Hepatocyte (in vitro differentiated cells): ENCODE data around the gene TAAR2. TPM values are rescaled to one million over a fixed set of nuclear protein-coding genes. Genes with fewer than 3 reads are reported as not detected.
"Not testable (repeated sequence)": the region's sequence is repeated elsewhere in the genome, so short reads cannot be mapped to it uniquely, and the experiment has no call there.

Source experiments
- DNase-seq: peaks from one replicate; pipeline ENCODE4 v3.0.0-alpha.2; 2016; ENCODE audit warnings: low spot score
- H2AFZ ChIP-seq: fragments of 200-600 bp; sonication (generic); 2 replicates; pipeline ENCODE4 v1.6.0; 2016; ENCODE audit warnings: antibody characterized with exemption, mild to moderate bottlenecking
- H3K27ac ChIP-seq: fragments of 200-600 bp; sonication (generic); 2 replicates; pipeline ENCODE4 v1.5.1; 2016; ENCODE audit warnings: mild to moderate bottlenecking
- H3K27me3 ChIP-seq: fragments of 200-600 bp; sonication (generic); 2 replicates; pipeline ENCODE4 v1.6.1; 2016
- H3K36me3 ChIP-seq: fragments of 200-600 bp; sonication (generic); replicated peaks from 2 replicates; pipeline ENCODE4 v1.5.1; 2016; ENCODE audit warnings: low read depth; ENCODE audit not compliant: insufficient read depth
- H3K4me1 ChIP-seq: fragments of 200-600 bp; sonication (generic); 2 replicates; pipeline ENCODE4 v1.5.1; 2016; ENCODE audit warnings: mild to moderate bottlenecking, moderate library complexity; ENCODE audit not compliant: insufficient read depth
- H3K4me2 ChIP-seq: fragments of 200-600 bp; sonication (generic); 2 replicates; pipeline ENCODE4 v1.6.0; 2016
- H3K4me3 ChIP-seq: fragments of 200-600 bp; sonication (generic); 2 replicates; pipeline ENCODE4 v1.5.1; 2016; ENCODE audit warnings: mild to moderate bottlenecking
- H3K79me2 ChIP-seq: fragments of 200-600 bp; sonication (generic); 2 replicates; pipeline ENCODE4 v1.6.0; 2017; ENCODE audit warnings: mild to moderate bottlenecking
- H3K9me2 ChIP-seq: fragments of 200-600 bp; sonication (generic); replicated peaks from 2 replicates; pipeline ENCODE4 v1.6.0; 2017; ENCODE audit warnings: mild to moderate bottlenecking; ENCODE audit not compliant: insufficient read depth
- H3K9me3 ChIP-seq: fragments of 200-600 bp; sonication (generic); 2 replicates; pipeline ENCODE4 v1.5.1; 2016; ENCODE audit warnings: low read depth, mild to moderate bottlenecking
- H4K20me1 ChIP-seq: fragments of 200-600 bp; sonication (generic); 2 replicates; pipeline ENCODE4 v1.6.0; 2016; ENCODE audit warnings: mild to moderate bottlenecking; ENCODE audit not compliant: insufficient read depth, poor library complexity, severe bottlenecking
- EZH2 ChIP-seq: fragments of 200-600 bp; sonication (generic); IDR thresholded peaks from 2 replicates; pipeline ENCODE4 v1.6.1; 2016; ENCODE audit warnings: antibody characterized with exemption, mild to moderate bottlenecking, borderline replicate concordance
- EZH2phosphoT487 ChIP-seq: fragments of 200-600 bp; sonication (generic); IDR thresholded peaks from one replicate; pipeline ENCODE4 v1.6.1; 2018; ENCODE audit warnings: antibody characterized with exemption, mild to moderate bottlenecking, low read depth, moderate library complexity; ENCODE audit not compliant: unreplicated experiment, severe bottlenecking
- WGBS: methylation state at CpG from one replicate; pipeline ENCODE4 v1.1.6; 2016; ENCODE audit warnings: low lambda C conversion rate; ENCODE audit errors: missing lambda C conversion rate; 5-methylcytosine and 5-hydroxymethylcytosine counted together
- polyA plus RNA-seq: library from polyadenylated mRNA; unstranded; fragments of >200 nt; fragmentation: Nextera tagmentation; extraction: Ambion mirVana; gene quantifications from 2 replicates; pipeline ENCODE4 v1.2.1, GENCODE V29; 2016
- total RNA-seq: library from RNA; depleted of rRNA; stranded (reverse); fragments of >200 nt; gene quantifications from 2 replicates; pipeline ENCODE4 v1.2.3, GENCODE V29; 2014
- TF ChIP-seq, protein P1 (sequence below): fragments of 200-600 bp; sonication (generic); IDR thresholded peaks from 2 replicates; pipeline ENCODE4 v1.5.1; 2016; ENCODE audit warnings: antibody characterized with exemption, mild to moderate bottlenecking; ENCODE audit not compliant: poor library complexity

TAAR2 gene
- total and polyA plus RNA-seq, 2 experiments from 2014 or later: not detected

DNA sequence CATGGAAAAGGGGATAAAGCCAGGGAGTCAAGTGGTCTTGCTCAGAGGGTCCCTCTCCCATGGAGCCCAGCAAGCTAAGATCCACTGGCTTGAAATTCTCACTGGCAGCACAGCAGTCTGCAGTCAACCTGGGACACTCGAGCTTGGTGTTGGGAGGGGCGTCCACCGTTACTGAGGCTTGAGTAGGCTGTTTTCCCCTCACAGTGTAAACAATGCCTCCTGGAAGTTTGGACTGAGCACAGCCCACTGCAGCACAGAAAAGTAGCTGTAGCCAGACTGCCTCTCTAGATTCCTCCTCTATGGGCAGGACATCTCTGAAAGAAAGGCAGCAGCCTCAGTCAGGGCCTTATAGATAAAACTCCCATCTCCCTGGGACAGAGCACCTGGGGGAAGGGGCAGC, 11.2 kb upstream of the TAAR2 start:
- H2AFZ ChIP-seq, H3K27me3 ChIP-seq, H3K27ac ChIP-seq, H3K9me3 ChIP-seq, DNase-seq, H3K36me3 ChIP-seq, H3K4me3 ChIP-seq, H3K4me2 ChIP-seq, H3K4me1 ChIP-seq, H4K20me1 ChIP-seq, H3K9me2 ChIP-seq, H3K79me2 ChIP-seq: not testable (repeated sequence)
- WGBS: 31% methylated on average over 3 of the region's 3 CpGs

- no peak for DNase-seq
- TF ChIP-seq EZH2phosphoT487 (no peak), EZH2 (no peak)
- TF ChIP-seq, protein P1, sequence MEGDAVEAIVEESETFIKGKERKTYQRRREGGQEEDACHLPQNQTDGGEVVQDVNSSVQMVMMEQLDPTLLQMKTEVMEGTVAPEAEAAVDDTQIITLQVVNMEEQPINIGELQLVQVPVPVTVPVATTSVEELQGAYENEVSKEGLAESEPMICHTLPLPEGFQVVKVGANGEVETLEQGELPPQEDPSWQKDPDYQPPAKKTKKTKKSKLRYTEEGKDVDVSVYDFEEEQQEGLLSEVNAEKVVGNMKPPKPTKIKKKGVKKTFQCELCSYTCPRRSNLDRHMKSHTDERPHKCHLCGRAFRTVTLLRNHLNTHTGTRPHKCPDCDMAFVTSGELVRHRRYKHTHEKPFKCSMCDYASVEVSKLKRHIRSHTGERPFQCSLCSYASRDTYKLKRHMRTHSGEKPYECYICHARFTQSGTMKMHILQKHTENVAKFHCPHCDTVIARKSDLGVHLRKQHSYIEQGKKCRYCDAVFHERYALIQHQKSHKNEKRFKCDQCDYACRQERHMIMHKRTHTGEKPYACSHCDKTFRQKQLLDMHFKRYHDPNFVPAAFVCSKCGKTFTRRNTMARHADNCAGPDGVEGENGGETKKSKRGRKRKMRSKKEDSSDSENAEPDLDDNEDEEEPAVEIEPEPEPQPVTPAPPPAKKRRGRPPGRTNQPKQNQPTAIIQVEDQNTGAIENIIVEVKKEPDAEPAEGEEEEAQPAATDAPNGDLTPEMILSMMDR: no peak
- Histone ChIP-seq H3K9me2 (no peaks in the 10 kb centered on the region), H4K20me1 (no peaks in the 10 kb centered on the region), H3K4me3 (no peak overlapping the region), H3K27me3 (no peaks in the 10 kb centered on the region), H3K9me3 (no peaks in the 10 kb centered on the region), H3K4me1 (peaks cover 2% of the 10 kb centered on the region), H3K27ac (no peak overlapping the region), H3K36me3 (no peaks in the 10 kb centered on the region), H2AFZ (no peak overlapping the region), H3K79me2 (no peaks in the 10 kb centered on the region), H3K4me2 (no peak overlapping the region)
- 87% methylated on average over 4 of the region's 4 CpGs for WGBS
Measured at GRCh38 chr6:132634796-132635195, 10.7 kb upstream of the TAAR2 start.

GRCh38 chr6:132633362-132633761, 9.3 kb upstream of the TAAR2 start:
- Histone ChIP-seq H3K9me3 (no peaks in the 10 kb centered on the region), H4K20me1 (no peaks in the 10 kb centered on the region), H3K27ac (no peak overlapping the region), H3K9me2 (no peaks in the 10 kb centered on the region), H3K4me2 (no peak overlapping the region), H3K27me3 (no peaks in the 10 kb centered on the region), H3K36me3 (no peaks in the 10 kb centered on the region), H2AFZ (no peak overlapping the region), H3K4me1 (peaks cover 2% of the 10 kb centered on the region), H3K79me2 (no peaks in the 10 kb centered on the region), H3K4me3 (no peak overlapping the region)
- TF ChIP-seq, protein P1: no peak
- TF ChIP-seq EZH2 (no peak), EZH2phosphoT487 (no peak)
- no peak for DNase-seq
- 83% methylated on average over 2 of the region's 2 CpGs for WGBS

GRCh38 chr6:132623106-132623845, 799 bp downstream of the TAAR2 start:
- no peak overlapping the region for H3K27ac ChIP-seq
- no peaks in the 10 kb centered on the region for H3K36me3 ChIP-seq
- H3K27me3 ChIP-seq: no peaks in the 10 kb centered on the region
- H2AFZ ChIP-seq: peak overlapping the region; percentile 34
- TF ChIP-seq, protein P1: no peak
- TF ChIP-seq EZH2: no peak
- TF ChIP-seq EZH2phosphoT487: no peak
- H3K9me2 ChIP-seq: no peaks in the 10 kb centered on the region
- WGBS: 43% methylated on average over 6 of the region's 6 CpGs
- H3K4me3 ChIP-seq: no peak overlapping the region
- DNase-seq: no peak
- H3K79me2 ChIP-seq: no peaks in the 10 kb centered on the region
- H4K20me1 ChIP-seq: no peaks in the 10 kb centered on the region
- H3K4me2 ChIP-seq: peak overlapping the region; percentile 59
- no peaks in the 10 kb centered on the region for H3K9me3 ChIP-seq
- H3K4me1 ChIP-seq: no peaks in the 10 kb centered on the region
